HUDEP-2 (cell line): Measurements from ENCODE around the gene KIF25.
A peak's percentile ranks its signal among the peaks of the same experiment; 100 is the strongest.

Experiments used
- DNase-seq, 76 experiments: peaks; one replicate each; lab custom pipeline; 2025; ENCODE audit not compliant: unreplicated experiment in 76 of 76; lab: John Stamatoyannopoulos, UW

The KIF25 gene

DNA sequence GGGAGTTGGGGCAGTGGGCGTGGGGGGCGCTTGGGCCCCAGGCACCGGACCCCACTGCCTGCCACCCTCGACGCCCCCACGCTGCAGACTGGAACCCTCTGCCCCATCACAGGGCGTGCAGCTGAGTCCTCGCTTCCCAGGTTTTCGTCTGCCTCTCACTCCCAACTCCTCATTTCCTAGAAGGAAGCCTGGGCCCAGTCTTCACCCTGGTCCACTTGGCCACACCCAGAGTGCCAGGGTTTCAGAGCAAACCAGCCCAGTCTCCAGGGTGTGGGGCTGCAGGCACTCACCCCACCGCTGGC lies 51.2 kb downstream of the KIF25 start:
- no peak for DNase-seq

GRCh38 chr6:168049277-168049676 lies 51.8 kb downstream of the KIF25 start:
- DNase-seq: no peak

DNA sequence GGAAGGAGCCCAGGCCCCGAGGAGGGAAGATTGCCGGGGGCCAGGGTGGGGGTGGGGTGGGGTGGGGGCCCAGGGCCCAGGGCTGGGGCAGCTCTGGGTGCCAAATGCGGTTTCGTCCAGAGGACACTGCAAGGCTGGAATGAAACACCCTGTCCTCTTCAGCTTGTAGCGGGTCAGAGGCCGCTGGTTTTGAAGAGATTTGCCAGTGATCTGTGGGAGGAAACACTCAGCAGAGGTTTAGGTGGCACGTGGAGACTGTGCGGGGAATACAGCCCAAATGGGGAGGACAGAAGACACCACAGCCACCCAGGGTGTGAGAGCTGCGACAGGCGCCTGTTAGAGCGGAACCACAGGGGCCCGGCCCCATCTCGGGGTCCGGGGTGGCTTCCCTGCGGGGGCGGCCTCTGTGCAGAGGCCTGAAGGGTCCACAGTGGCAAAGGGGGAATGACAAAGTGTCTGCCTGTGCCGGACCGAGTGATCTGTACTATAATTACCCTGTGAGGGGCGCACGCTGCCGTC lies 52.3 kb downstream of the KIF25 start:
- no peak for DNase-seq

DNA sequence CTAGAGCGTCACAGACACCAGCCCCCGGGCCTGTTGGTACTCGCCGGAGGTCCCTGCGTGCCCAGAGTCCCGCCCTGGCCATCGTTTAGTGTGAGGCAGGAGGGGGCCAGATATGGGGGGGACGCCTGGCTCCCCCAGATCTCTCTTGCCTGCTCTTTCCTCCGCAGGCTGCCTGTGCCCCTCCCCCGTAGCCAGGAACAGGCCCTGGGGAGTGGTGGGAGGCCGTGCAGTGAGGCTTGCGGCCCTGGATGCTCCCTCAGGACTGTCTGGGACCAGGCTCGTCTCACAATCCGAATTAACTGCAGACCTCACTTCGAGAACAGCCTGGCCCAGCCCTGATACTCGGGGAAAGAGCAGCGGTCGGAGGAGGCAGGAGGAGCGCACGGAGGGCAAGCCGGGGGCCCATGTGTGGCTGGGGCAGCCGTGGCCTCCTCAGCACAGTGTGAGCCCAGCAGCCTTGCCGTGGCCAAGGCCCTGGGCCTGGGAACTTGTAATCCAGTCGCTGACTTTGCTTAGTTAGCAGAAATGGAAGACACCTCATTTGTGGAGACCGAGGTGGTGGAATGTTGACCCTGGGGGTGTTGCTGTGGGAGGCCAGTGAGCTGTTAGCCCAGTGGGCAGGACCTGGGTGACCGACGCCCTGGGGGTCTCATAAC lies 52.9 kb downstream of the KIF25 start:
- DNase-seq: no peak

- DNase-seq: no peak
Measured at GRCh38 chr6:168050881-168051586, 53.6 kb downstream of the KIF25 start.

DNA sequence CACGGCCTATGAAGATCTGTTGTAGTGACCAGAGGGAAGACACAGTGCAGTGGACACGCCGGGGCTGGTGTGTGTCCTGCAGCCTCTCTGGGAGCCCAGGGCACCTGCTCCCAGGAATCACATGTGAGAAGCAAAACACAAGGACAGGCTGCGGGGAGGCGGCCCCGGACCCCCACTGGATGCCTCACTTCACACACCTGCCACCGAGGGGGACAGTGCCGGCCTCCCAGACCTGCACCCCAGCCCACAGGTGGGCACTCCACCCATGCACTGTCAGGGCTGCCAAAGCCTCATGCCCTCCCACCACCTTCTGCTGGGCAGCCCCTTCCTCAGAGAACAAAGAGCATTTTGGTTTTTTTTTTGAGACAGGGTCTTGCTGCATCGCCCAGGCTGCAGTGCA lies 54.2 kb downstream of the KIF25 start:
- no peak for DNase-seq

DNA sequence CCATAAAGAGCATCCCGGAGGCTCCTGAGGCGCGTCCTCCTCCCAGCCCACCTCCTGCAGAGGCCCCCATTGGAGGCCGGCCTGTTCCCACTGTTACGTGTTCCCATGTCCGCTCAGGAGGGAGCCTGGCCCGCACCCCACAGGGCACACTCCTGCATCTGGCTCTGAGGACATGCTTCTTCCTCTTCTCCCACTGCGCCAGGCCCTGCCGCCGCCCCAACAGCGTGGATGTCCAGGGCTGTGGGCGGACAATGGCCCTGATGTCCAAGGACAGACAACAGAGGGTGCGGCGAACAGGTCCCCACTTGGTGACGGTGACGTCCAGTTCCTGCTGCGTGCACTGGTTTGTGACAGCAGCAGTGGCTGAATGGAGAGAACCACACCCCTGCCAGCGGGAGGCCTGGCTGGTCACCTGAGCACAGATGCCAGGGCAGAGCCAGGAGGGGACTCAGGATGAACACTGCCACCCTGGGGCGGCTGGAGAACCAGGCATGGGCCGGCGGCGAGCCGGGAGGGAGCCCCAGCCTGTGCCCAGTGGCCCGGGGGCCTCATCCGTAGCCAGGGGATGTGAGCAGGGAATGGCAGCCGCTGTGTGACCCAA lies 54.9 kb downstream of the KIF25 start:
- DNase-seq: no peak

- no peak for DNase-seq
Measured at GRCh38 chr6:168053086-168053956, 55.9 kb downstream of the KIF25 start.

- no peak for DNase-seq
Measured at GRCh38 chr6:168053957-168054471, 56.5 kb downstream of the KIF25 start.

- no peak for DNase-seq
Measured at GRCh38 chr6:168054765-168055560, 57.5 kb downstream of the KIF25 start.

- DNase-seq: no peak
Measured at GRCh38 chr6:168055696-168056489, 58.4 kb downstream of the KIF25 start.

GRCh38 chr6:168056892-168057527 lies 59.5 kb downstream of the KIF25 start:
- no peak for DNase-seq

GRCh38 chr6:168057836-168058235 lies 60.4 kb downstream of the KIF25 start:
- DNase-seq: no peak

DNA sequence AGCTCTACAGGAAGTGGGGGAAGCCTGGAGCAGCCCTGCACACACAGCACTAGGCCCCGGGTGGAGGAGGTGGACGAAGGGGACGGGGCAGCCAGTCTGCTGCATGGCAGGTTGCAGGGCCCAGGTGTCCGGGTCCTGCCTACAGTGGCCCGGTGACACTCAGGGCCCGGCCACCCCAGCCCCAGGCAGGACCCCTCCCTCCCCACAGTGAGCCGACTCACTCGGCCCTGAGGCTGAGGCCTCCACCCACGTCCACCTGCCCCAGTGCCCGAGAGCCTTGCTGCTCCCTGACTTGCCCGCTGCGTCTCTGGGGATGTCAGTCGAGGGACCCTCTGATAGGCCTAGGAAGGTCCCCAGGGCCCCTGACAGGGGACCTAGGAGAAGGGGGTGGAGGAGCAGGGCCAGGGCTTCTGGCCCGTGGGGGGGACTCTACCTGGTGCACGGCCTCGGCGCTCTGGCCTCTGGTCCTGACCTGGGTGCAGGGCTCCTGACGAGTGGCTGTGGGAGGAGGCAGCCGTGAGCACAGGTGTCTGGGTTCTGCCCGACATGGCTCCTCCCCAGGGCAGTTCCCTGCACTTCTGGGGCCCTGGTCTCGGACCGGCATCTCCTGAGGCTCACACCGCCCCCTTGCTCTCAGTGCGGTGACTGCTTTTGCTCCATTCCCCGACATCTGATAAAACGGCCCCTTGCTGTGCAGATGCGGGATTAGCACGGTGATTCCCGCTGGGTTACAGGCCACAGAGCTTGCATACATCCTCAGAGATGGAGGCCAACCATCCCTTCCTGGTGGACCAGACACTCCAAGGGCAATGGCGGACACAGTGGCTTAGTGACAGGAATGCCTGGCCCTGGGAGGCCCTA lies 61.5 kb downstream of the KIF25 start:
- DNase-seq: no peak

GRCh38 chr6:168060521-168060931 lies 63.1 kb downstream of the KIF25 start:
- DNase-seq: peak in 23 of 76 experiments; percentile 5 to 63 (median 30)

DNA sequence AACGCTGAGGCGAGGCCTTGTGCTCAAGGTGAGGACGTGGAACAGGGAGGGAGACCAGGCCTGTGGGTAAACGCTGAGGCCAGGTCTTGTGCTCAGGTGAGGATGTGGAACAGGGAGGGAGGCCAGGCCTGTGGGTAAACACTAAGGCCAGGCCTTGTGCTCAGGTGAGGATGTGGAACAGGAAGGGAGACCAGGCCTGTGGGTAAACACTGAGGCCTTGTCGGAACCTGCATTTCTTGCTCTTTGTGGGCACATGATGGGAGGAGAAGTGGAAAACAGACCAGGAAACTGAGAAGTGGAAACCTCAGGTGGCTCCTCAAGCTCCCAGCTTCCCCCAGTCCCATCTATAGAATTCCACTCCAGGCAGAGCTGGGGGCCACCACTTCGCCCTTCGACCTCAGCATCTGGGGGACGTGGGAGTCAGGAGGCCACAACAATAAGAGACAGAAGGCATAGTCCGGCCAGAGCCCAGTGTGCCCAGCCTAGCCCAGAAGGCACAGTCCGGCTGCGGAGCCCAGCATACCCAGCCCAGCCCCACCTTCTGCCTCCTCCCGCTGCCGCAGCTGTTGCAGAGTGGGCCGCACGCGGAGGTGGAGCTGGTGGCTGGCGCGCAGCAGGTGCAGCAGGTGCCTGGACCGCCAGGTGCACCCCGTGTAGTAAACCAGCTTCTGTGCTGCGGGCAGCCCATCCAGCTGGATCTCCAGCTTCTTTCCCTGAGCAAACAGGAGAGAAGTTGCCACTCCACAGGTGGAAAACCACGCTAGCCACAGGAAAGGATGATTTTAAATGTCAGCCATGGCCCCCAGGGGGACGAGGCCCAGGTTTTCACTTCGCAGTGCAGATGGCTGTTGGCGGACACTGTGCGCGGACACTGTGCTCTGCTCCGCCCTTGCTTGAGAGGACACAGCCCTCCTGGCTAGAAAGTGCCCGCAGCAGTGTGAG lies 64.1 kb downstream of the KIF25 start:
- DNase-seq: no peak
